H1 (cell line): ENCODE data around the gene HM13. TPM values are rescaled to one million over a fixed set of nuclear protein-coding genes. Genes with fewer than 3 reads are reported as not detected.

Source experiments
- SIN3A ChIP-seq, 2 experiments: IDR thresholded peaks in 1 of 2; conservative IDR thresholded peaks in 1 of 2; 2 replicates each; pipeline ENCODE4 v1.6.1; 2011 to 2012; ENCODE audit warnings: low read length in 2 of 2, improper control_type of control experiment in 1 of 2, low read depth in 1 of 2, mild to moderate bottlenecking in 1 of 2
- SP2 ChIP-seq: IDR thresholded peaks from 2 replicates; pipeline ENCODE4 v1.6.1; 2012; ENCODE audit warnings: mild to moderate bottlenecking, low read length, inconsistent platforms
- polyA plus RNA-seq, 7 experiments: library from polyadenylated mRNA; depleted of rRNA in 3 of 7; stranded (reverse) in 5 of 7; unstranded in 2 of 7; fragments of >200 nt in 5 of 7; fragments of 200-250 nt in 2 of 7; gene quantifications; 1 replicate in 5 of 7; 2 replicates in 1 of 7; 4 replicates in 1 of 7; pipeline versions ENCODE4 v1.2.1 to v1.2.3, GENCODE V29; 2011 to 2013; ENCODE audit warnings: missing spikeins in 2 of 7, mixed read lengths in 2 of 7
- total RNA-seq: library from RNA; stranded (reverse); fragmentation: NEBNext Ultra II Directional; extraction: Animal tissue kit (Norgen Biotek cat#: 25700); gene quantifications from 2 replicates; pipeline ENCODE4 v1.2.1, GENCODE V29; 2021

Gene HM13
- total and polyA plus RNA-seq, 2 of the 8 experiments (the other 6 are each of a cell fraction or from before 2014, with no cell fraction given) = 118 to 183 TPM

DNA sequence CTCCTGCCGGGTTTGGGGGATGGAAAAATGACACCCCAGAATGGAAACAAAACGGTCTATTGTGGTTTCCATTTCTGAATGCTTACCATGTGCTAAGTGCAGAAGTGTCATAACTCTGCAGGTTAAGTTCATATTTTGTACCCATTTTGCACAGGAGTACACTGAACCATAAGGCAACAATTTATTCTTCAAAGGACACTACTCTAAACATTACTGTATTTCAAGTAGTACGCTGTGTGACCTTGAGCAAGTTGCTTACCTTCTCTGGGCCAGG, 81.1 kb downstream of the HM13 start (continued):
- no peak for TF ChIP-seq SIN3A (conservative IDR thresholded peaks at IDR 0.05 in 1 of 2, IDR thresholded peaks at IDR 0.05 in 1 of 2; ENCODE audit: low read depth in 1 of 2, low read length in 2 of 2)
- TF ChIP-seq SP2 = no peak
